PC-3 (cell line): ENCODE results near the gene TMEM86B. TPM values are rescaled to one million over a fixed set of nuclear protein-coding genes. Genes with fewer than 3 reads are reported as not detected.
A peak's percentile ranks its signal among the peaks of the same experiment; 100 is the strongest.

ENCODE experiments used
- ATAC-seq: fragments of 200-7000 bp; cut with Tn5 transposase; 2 replicates; pipeline ENCODE4 v1.9.1; 2020; ENCODE audit warnings: mild to moderate bottlenecking, moderate library complexity
- BruUV-seq: library from RNA; stranded (reverse); fragments of 400-500 nt; replicated peaks from 2 replicates; lab custom pipeline; 2021; lab: Mats Ljungman, UMichigan
- CTCF ChIA-PET: fragments of 300-600 bp; sonication (Branson Sonifier 250); formaldehyde crosslinking; loops from one replicate; lab custom pipeline; 2022; ENCODE audit warnings: antibody characterized with exemption; lab: Charles Lee
- POLR2A ChIA-PET: fragments of 300-600 bp; sonication (Branson Sonifier 250); formaldehyde crosslinking; loops from one replicate; lab custom pipeline; 2022; ENCODE audit warnings: antibody characterized with exemption; ENCODE audit not compliant: unreplicated experiment; lab: Charles Lee
- DNase-seq: peaks from one replicate; pipeline ENCODE4 v3.0.0-alpha.2; 2015
- H2AFZ ChIP-seq: fragments of 300-600 bp; sonication (generic); 2 replicates; pipeline ENCODE4 v1.6.0; 2016; ENCODE audit warnings: antibody characterized with exemption, low read length
- H3F3A ChIP-seq: fragments of 300-600 bp; sonication (generic); one replicate; pipeline ENCODE4 v1.6.0; 2017; ENCODE audit warnings: antibody characterized with exemption, low read length, control low read depth, mild to moderate bottlenecking; ENCODE audit not compliant: unreplicated experiment
- H3K27ac ChIP-seq: fragments of 300-600 bp; sonication (generic); 2 replicates; pipeline ENCODE4 v1.5.1; 2016; ENCODE audit warnings: mild to moderate bottlenecking, low read length
- H3K27me3 ChIP-seq: fragments of 300-600 bp; sonication (generic); 2 replicates; pipeline ENCODE4 v1.6.1; 2016; ENCODE audit warnings: low read length, mixed read lengths
- H3K36me3 ChIP-seq: fragments of 300-600 bp; sonication (generic); 2 replicates; pipeline ENCODE4 v1.6.1; 2016; ENCODE audit warnings: low read depth, mixed run types, low read length, mixed read lengths
- H3K4me1 ChIP-seq: fragments of 300-600 bp; sonication (generic); 2 replicates; pipeline ENCODE4 v1.5.1; 2016; ENCODE audit warnings: low read length; ENCODE audit not compliant: insufficient read depth
- H3K4me2 ChIP-seq: fragments of 300-600 bp; sonication (generic); 2 replicates; pipeline ENCODE4 v1.6.0; 2016; ENCODE audit warnings: low read length
- H3K4me3 ChIP-seq: fragments of 300-600 bp; sonication (generic); 2 replicates; pipeline ENCODE4 v1.5.1; 2016; ENCODE audit warnings: mild to moderate bottlenecking, low read length, mixed read lengths
- H3K79me2 ChIP-seq: fragments of 300-600 bp; sonication (generic); 2 replicates; pipeline ENCODE4 v1.6.1; 2017; ENCODE audit warnings: low read length, mixed read lengths
- H3K9ac ChIP-seq: fragments of 300-600 bp; sonication (generic); 2 replicates; pipeline ENCODE4 v1.6.0; 2016; ENCODE audit warnings: mild to moderate bottlenecking, low read length
- H3K9me2 ChIP-seq: fragments of 300-600 bp; sonication (generic); replicated peaks from 2 replicates; pipeline ENCODE4 v1.6.1; 2016; ENCODE audit warnings: mixed run types, low read length, mixed read lengths
- H3K9me3 ChIP-seq: fragments of 300-600 bp; sonication (generic); 2 replicates; pipeline ENCODE4 v1.6.1; 2016; ENCODE audit warnings: low read length, mixed read lengths
- H4K20me1 ChIP-seq: fragments of 300-600 bp; sonication (generic); 2 replicates; pipeline ENCODE4 v1.6.1; 2016; ENCODE audit warnings: low read length, mixed read lengths
- EZH2 ChIP-seq: fragments of 300-600 bp; sonication (generic); IDR thresholded peaks from one replicate; pipeline ENCODE4 v1.6.1; 2017; ENCODE audit warnings: antibody characterized with exemption, mild to moderate bottlenecking, low read length; ENCODE audit not compliant: unreplicated experiment
- EZH2phosphoT487 ChIP-seq: fragments of 300-600 bp; sonication (generic); IDR thresholded peaks from 2 replicates; pipeline ENCODE4 v1.6.1; 2018; ENCODE audit warnings: mild to moderate bottlenecking, antibody characterized with exemption, low read length, borderline replicate concordance
- intact Hi-C: fragments of 100-400 bp; cut with micrococcal nuclease; formaldehyde crosslinking; loops from 2 replicates; pipeline ENCODE4 v1.9.0; 2023
- total RNA-seq: library from RNA; depleted of rRNA; stranded (reverse); fragments of >200 nt; gene quantifications from 2 replicates; pipeline ENCODE4 v1.2.3, GENCODE V29; 2014
- TF ChIP-seq, protein P1 (sequence below): fragments of 300-600 bp; sonication (generic); conservative IDR thresholded peaks from 2 replicates; pipeline ENCODE4 v1.5.1; 2017; ENCODE audit warnings: antibody characterized with exemption, low read depth, mild to moderate bottlenecking, low read length

Gene TMEM86B
- total RNA-seq, 1 experiment from 2014 or later: 11.8 TPM

DNA sequence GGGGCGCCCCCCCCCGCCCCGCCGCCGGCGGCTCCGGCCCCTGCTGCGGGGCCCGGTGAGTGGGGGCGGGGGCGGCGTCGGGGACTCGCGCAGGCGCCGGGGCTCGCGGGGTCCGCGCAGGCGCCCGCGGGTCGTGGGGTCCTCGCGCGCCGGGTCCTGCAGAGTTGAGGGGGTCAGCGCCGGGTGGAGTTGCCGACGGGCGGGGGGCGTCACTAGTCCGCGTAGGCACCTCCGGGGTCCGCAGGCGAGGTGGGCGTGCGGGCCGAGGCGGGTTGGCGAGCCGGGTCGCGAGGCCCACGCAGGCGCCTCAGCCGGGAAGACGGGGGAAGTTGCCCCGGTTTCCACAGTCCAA lies 29.9 kb upstream of the TMEM86B start:
- Histone ChIP-seq H4K20me1 (peaks cover 36% of the 10 kb centered on the region), H3K36me3 (no peaks in the 10 kb centered on the region), H3K9me2 (no peaks in the 10 kb centered on the region), H3K27me3 (no peaks in the 10 kb centered on the region), H3K4me3 (peak overlapping the region; percentile 95), H3F3A (peaks cover 8% of the 10 kb centered on the region), H3K27ac (peak overlapping the region; percentile 61), H3K79me2 (peaks cover 56% of the 10 kb centered on the region), H3K9ac (peak overlapping the region; percentile 97), H3K4me2 (peak overlapping the region; percentile 92), H3K4me1 (peaks cover 45% of the 10 kb centered on the region), H3K9me3 (no peaks in the 10 kb centered on the region), H2AFZ (peak overlapping the region; percentile 49; the same call in 1 of the 2 replicates)
- BruUV-seq: no TSS peak
- intact Hi-C loops: loop anchor here (5.0 kb wide), 1 partner anchor 91 kb away; the partner anchor contains the start of gene DNAAF3
- ChIA-PET POLR2A (interaction anchor here (0.6 to 1.3 kb wide), 4 partner anchors 22 to 145 kb away, joined by 3 to 10 read pairs (median 6); partner anchors contain the start of genes HSPBP1 and KMT5C), CTCF (interaction anchor here (0.6 kb wide), 1 partner anchor 117 kb away, joined by 9 read pairs; no protein-coding TSS in a partner anchor)
- DNase-seq (no peak), ATAC-seq (peak; percentile 2)
- TF ChIP-seq EZH2phosphoT487: no peak
- no peak for TF ChIP-seq EZH2
- TF ChIP-seq, protein P1, sequence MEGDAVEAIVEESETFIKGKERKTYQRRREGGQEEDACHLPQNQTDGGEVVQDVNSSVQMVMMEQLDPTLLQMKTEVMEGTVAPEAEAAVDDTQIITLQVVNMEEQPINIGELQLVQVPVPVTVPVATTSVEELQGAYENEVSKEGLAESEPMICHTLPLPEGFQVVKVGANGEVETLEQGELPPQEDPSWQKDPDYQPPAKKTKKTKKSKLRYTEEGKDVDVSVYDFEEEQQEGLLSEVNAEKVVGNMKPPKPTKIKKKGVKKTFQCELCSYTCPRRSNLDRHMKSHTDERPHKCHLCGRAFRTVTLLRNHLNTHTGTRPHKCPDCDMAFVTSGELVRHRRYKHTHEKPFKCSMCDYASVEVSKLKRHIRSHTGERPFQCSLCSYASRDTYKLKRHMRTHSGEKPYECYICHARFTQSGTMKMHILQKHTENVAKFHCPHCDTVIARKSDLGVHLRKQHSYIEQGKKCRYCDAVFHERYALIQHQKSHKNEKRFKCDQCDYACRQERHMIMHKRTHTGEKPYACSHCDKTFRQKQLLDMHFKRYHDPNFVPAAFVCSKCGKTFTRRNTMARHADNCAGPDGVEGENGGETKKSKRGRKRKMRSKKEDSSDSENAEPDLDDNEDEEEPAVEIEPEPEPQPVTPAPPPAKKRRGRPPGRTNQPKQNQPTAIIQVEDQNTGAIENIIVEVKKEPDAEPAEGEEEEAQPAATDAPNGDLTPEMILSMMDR: no peak

DNA sequence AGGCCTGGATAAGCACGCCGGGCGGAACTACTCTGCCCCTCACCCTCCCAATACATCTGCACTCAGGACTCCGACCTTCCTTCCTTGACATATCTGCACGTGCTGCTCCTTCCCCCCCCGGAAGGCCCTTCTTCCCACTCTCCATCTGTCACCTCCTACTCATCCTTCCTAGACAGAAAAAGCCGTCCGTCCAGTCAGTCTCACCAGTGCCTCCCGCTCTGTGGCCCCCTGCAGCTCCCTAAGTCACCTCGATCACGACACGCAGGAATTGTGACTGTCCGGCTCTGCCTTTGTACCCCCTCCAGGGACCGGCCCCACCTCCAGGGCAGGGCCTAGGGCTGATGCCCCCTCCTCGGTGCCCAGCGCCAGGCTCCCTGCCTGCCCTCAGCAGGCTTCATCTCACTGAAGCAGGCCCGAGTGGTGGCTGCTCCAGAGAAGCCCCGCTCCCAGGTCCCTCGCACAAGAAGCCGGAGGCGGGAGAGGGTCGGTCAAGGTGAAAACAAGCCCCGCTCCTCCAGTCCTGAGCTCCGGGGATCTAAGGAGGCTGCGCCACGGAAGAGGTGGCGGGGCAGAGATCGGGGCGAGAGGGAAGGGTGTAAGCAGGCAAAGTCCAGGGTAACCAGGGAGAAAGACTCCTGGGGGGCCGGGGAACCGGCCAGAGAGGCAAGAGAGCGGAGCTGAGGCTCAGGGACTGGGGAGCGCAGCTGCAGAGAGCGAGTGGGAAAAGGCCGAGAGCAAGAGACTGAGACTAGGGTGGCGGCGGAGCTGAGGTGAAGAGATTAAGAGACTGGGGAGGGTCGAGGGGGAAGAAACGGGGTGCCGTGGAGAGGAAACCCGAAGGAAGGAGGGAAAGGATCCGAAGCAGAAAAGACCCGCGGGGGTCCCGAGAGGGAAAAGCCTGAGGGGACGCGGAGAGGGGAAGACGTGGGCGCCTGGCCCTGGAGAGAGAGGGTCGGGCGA lies 29.2 kb upstream of the TMEM86B start:
- CTCF ChIA-PET: interaction anchor here (0.6 kb wide), 2 partner anchors 26 to 109 kb away, joined by 3 to 7 read pairs; partner anchors contain the start of gene TNNT1
- Histone ChIP-seq H3K9ac (peak overlapping the region; percentile 97), H3K79me2 (peaks cover 63% of the 10 kb centered on the region), H4K20me1 (peaks cover 43% of the 10 kb centered on the region), H3K27ac (peak overlapping the region; percentile 95), H3F3A (peaks cover 8% of the 10 kb centered on the region), H3K9me3 (no peaks in the 10 kb centered on the region), H3K9me2 (no peaks in the 10 kb centered on the region), H3K27me3 (no peaks in the 10 kb centered on the region), H2AFZ (no peak overlapping the region), H3K4me2 (peak overlapping the region; percentile 92), H3K4me1 (peaks cover 51% of the 10 kb centered on the region), H3K36me3 (no peaks in the 10 kb centered on the region), H3K4me3 (peak overlapping the region; percentile 95)
- POLR2A ChIA-PET: no interaction called here
- TF ChIP-seq EZH2phosphoT487 (no peak), EZH2 (no peak)
- TF ChIP-seq, protein P1: no peak
- intact Hi-C loops: loop anchor here (5.0 kb wide), 1 partner anchor 90 kb away; the partner anchor contains the start of gene DNAAF3
- ATAC-seq: no peak
- BruUV-seq: no TSS peak
- peak; percentile 71 for DNase-seq
